ENCODE data around the gene FBXL2. TPM values are rescaled to one million over a fixed set of nuclear protein-coding genes. Genes with fewer than 3 reads are reported as not detected.

The FBXL2 gene
- total and polyA plus RNA-seq, 12 donors: 5.9 to 25.5 (median 9.1) TPM

GRCh38 chr3:33278163-33278562 lies 921 bp downstream of the FBXL2 start:
- Histone ChIP-seq H3K27me3 (no peaks in the 10 kb centered on the region), H3K27ac (no peak overlapping the region), H3K4me1 (replicated peaks in 1 of 2) (peaks cover 4 to 14% of the 10 kb centered on the region in 2 donors), H3K4me3 (peak overlapping the region in 3 of 4 donors; percentile 9 to 79 (median 63)), H3K36me3 (replicated peaks in 1 of 2) (no peaks in the 10 kb centered on the region), H3K9me3 (replicated peaks in 1 of 3) (no peaks in the 10 kb centered on the region)
- TF ChIP-seq POLR2A (IDR thresholded peaks at IDR 0.05) (no peak), CTCF (IDR thresholded peaks at IDR 0.05) (no peak)
- WGBS, 4 donors: 25 to 27% (median 27%) methylated on average over 11 of the region's 11 CpGs
- intact Hi-C loops (cut with DNase I): no loop called here
- peak in 1 of 7 donors; percentile 2 for DNase-seq

- no peak overlapping the region for H3K4me3 ChIP-seq
- WGBS, 4 donors: 84 to 96% (median 91%) methylated on average over 1 of the region's 1 CpG
- H3K9me3 ChIP-seq (replicated peaks in 1 of 3): no peaks in the 10 kb centered on the region
- H3K4me1 ChIP-seq (replicated peaks in 1 of 2): no peaks in the 10 kb centered on the region
- no peak for TF ChIP-seq POLR2A (IDR thresholded peaks at IDR 0.05)
- TF ChIP-seq CTCF (IDR thresholded peaks at IDR 0.05): no peak
- H3K36me3 ChIP-seq (replicated peaks in 1 of 2): no peaks in the 10 kb centered on the region
- intact Hi-C loops (cut with DNase I): no loop called here
- H3K27me3 ChIP-seq: no peaks in the 10 kb centered on the region
- DNase-seq: no peak
- H3K27ac ChIP-seq: no peak overlapping the region
Observed at GRCh38 chr3:33287672-33288282, 10.5 kb downstream of the FBXL2 start.

GRCh38 chr3:33299395-33300081 lies 22.3 kb downstream of the FBXL2 start:
- DNase-seq: no peak
- Histone ChIP-seq H3K4me1 (replicated peaks in 1 of 2) (no peaks in the 10 kb centered on the region), H3K27ac (no peak overlapping the region), H3K27me3 (no peaks in the 10 kb centered on the region), H3K36me3 (replicated peaks in 1 of 2) (no peaks in the 10 kb centered on the region), H3K9me3 (replicated peaks in 1 of 3) (no peaks in the 10 kb centered on the region), H3K4me3 (no peak overlapping the region)
- intact Hi-C loops (cut with DNase I): no loop called here
- WGBS, 4 donors: 94 to 100% (median 96%) methylated on average over 3 of the region's 3 CpGs
- no peak for TF ChIP-seq POLR2A (IDR thresholded peaks at IDR 0.05)
- TF ChIP-seq CTCF (IDR thresholded peaks at IDR 0.05): no peak

- H3K4me1 ChIP-seq (replicated peaks in 1 of 2): no peaks in the 10 kb centered on the region
- peaks cover 0 to 3% (median 0%) of the 10 kb centered on the region in 3 donors for H3K9me3 ChIP-seq (replicated peaks in 1 of 3)
- H3K27me3 ChIP-seq: no peaks in the 10 kb centered on the region
- no peak overlapping the region for H3K4me3 ChIP-seq
- peak in 1 of 7 donors; percentile 16 for DNase-seq
- TF ChIP-seq POLR2A (IDR thresholded peaks at IDR 0.05): no peak
- no peak for TF ChIP-seq CTCF (IDR thresholded peaks at IDR 0.05)
- intact Hi-C loops (cut with DNase I): no loop called here
- no peak overlapping the region for H3K27ac ChIP-seq
- 55 to 71% (median 60%) methylated on average over 2 of the region's 2 CpGs for WGBS, 4 donors
- H3K36me3 ChIP-seq (replicated peaks in 1 of 2): no peaks in the 10 kb centered on the region
Observed at GRCh38 chr3:33312361-33312760, 35.1 kb downstream of the FBXL2 start.
